ENCODE measurements around the gene EIF5. TPM values are rescaled to one million over a fixed set of nuclear protein-coding genes. Genes with fewer than 3 reads are reported as not detected.

EIF5 gene
- polyA plus RNA-seq (2011; rRNA removed) (365 and 477 TPM in 2 replicates), polyA minus RNA-seq (2011; rRNA and poly(A)+ RNA removed) (177 and 257 TPM in 2 replicates)

- DNase-seq (ENCODE audit: low read depth, low spot score) = peak; percentile 97
- no peaks in the 10 kb centered on the region; the same call in 1 of the 2 replicates for H3K9me3 ChIP-seq (ENCODE audit: control insufficient read depth, insufficient read depth, low read length)
- peak; percentile 23; the same call in 1 of the 2 replicates for TF ChIP-seq CTCF (IDR thresholded peaks at IDR 0.05; ENCODE audit: low read depth, low read length)
- ChIA-PET CTCF (interaction anchor here (0.6 to 1.3 kb wide), 2 partner anchors 56 to 259 kb away, joined by 3 read pairs; no protein-coding TSS in a partner anchor), POLR2A (interaction anchor here (0.6 to 2.9 kb wide), 22 partner anchors 9 to 505 kb away, joined by 3 to 32 read pairs (median 4); partner anchors contain the start of gene MARK3)
- H3K27me3 ChIP-seq (ENCODE audit: control insufficient read depth, insufficient read depth, low read length) = no peaks in the 10 kb centered on the region
- peak within 1 kb of the TSS; percentile 90 for H3K4me3 ChIP-seq (ENCODE audit: low read depth, low read length)
- H3K27ac ChIP-seq (ENCODE audit: low read depth, low read length) = peak within 1 kb of the TSS; percentile 97
Measured at GRCh38 chr14:103333754-103334643, at the start of gene EIF5. Gene EIF5, plus strand, starts transcription at chr14:103334237. Its CDS starts 1,624 bp downstream, at chr14:103335861.

- no peak for TF ChIP-seq CTCF (IDR thresholded peaks at IDR 0.05; ENCODE audit: low read depth, low read length)
- POLR2A ChIA-PET = interaction anchor here (0.5 kb wide), 1 partner anchor 109 kb away, joined by 4 read pairs; no protein-coding TSS in a partner anchor
Measured at GRCh38 chr14:103284574-103285467, 49.2 kb upstream of the EIF5 start.

DNA sequence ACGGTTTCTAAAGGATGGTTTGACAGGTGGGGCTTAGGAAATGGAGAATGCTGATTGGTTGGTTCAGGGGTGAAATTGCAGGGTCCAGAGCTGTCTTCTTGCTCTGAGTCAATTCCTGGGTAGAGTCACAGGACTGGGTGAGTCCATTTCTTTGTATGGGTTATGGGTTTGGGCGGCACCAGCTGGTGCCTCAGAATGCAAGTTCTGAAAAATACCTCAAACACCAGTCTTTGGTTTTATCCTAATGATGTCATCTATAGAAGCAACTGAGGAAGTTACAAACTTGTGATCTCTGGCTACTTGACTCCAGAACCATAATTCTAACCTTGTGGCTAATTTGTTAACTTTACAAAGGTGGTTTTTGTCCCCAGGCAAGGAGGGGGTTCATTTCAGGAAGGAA is 47.6 kb upstream of the EIF5 start:
- no peak for TF ChIP-seq CTCF (IDR thresholded peaks at IDR 0.05; ENCODE audit: low read depth, low read length)
- no peaks in the 10 kb centered on the region; the same call in 1 of the 2 replicates for H3K9me3 ChIP-seq (ENCODE audit: control insufficient read depth, insufficient read depth, low read length)
- no peak for DNase-seq (ENCODE audit: low read depth, low spot score)
- ChIA-PET CTCF (interaction anchor here (0.6 to 1.3 kb wide), 3 partner anchors 101 to 183 kb away, joined by 3 to 4 read pairs (median 3); no protein-coding TSS in a partner anchor), POLR2A (no interaction called here)
- peaks cover 45% of the 10 kb centered on the region for H3K27me3 ChIP-seq (ENCODE audit: control insufficient read depth, insufficient read depth, low read length)
- H3K4me3 ChIP-seq (ENCODE audit: low read depth, low read length) = no peak overlapping the region
- no peak overlapping the region for H3K27ac ChIP-seq (ENCODE audit: low read depth, low read length)

More at GRCh38 chr14:103284574-103285467, 49.2 kb upstream of the EIF5 start:
- Histone ChIP-seq H3K27ac (ENCODE audit: low read depth, low read length) (no peak overlapping the region), H3K27me3 (ENCODE audit: control insufficient read depth, insufficient read depth, low read length) (peaks cover 35% of the 10 kb centered on the region), H3K9me3 (ENCODE audit: control insufficient read depth, insufficient read depth, low read length) (no peaks in the 10 kb centered on the region; the same call in 1 of the 2 replicates), H3K4me3 (ENCODE audit: low read depth, low read length) (no peak overlapping the region)
- CTCF ChIA-PET = interaction anchor here (1.4 kb wide), 1 partner anchor 10 kb away, joined by 3 read pairs; no protein-coding TSS in a partner anchor
- DNase-seq (ENCODE audit: low read depth, low spot score) = no peak

DNA sequence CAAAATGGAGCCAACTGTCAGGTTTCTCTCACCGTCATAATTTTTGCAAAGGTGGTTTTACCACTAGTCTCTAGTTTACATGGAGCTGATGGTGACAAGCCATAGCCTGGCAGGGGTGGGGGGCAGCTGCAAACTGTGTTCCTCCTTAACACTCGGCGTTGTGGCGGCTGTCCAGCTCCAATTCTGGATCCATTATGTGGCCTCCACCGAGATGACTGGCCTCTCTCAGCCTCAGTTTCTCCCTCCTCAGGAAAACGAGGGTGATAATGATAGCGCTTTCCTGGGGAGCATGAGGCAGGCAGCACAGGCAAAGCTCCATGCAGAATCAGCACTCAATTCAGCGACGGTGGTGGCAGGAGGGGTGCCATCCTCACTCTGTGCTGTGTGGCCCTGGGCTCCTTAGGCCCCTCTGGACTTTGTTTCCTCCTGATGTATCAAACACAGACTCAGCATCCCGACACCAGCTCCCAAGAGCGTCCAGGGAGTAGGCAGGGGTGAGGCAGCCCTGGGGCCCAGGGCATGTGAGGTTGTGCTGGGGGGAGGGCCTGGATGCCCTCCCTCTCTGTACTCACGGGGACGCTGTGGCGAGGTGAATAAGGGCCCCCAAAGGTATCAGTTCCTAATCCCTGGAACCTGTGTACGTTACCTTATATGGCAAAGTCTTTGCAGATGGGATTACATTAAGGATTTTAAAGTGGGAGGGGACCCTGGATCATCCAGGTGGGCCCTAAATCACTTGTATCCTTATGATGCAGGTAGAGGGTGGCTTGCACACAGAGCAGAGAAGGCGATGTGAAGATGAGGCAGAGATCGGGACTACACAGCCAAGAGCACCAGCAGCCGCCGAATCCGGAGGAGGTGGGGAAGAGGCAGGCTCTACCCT is 46.8 kb upstream of the EIF5 start:
- POLR2A ChIA-PET = no interaction called here
- TF ChIP-seq CTCF (IDR thresholded peaks at IDR 0.05; ENCODE audit: low read depth, low read length) = no peak
- CTCF ChIA-PET = interaction anchor here (0.6 to 1.3 kb wide), 4 partner anchors 9 to 184 kb away, joined by 3 to 4 read pairs (median 3); no protein-coding TSS in a partner anchor
- peaks cover 51% of the 10 kb centered on the region for H3K27me3 ChIP-seq (ENCODE audit: control insufficient read depth, insufficient read depth, low read length)
- no peak overlapping the region for H3K4me3 ChIP-seq (ENCODE audit: low read depth, low read length)
- no peak for DNase-seq (ENCODE audit: low read depth, low spot score)
- no peak overlapping the region for H3K27ac ChIP-seq (ENCODE audit: low read depth, low read length)
- H3K9me3 ChIP-seq (ENCODE audit: control insufficient read depth, insufficient read depth, low read length) = no peaks in the 10 kb centered on the region; the same call in 1 of the 2 replicates
